Hindlimb muscle (tissue), 1 donor: ENCODE measurements around the gene SDC1. TPM values are rescaled to one million over a fixed set of nuclear protein-coding genes. Genes with fewer than 3 reads are reported as not detected.

ENCODE experiments used
- DNase-seq: peaks from one replicate; pipeline ENCODE4 v3.0.0-alpha.2; 2013
- polyA plus RNA-seq: library from polyadenylated mRNA; unstranded; fragments of 120-200 nt; gene quantifications from one replicate; pipeline ENCODE4 v1.2.1, GENCODE V29; 2013; ENCODE audit not compliant: insufficient read length

Gene SDC1
- polyA plus RNA-seq, 1 donor = 6.8 TPM

DNA sequence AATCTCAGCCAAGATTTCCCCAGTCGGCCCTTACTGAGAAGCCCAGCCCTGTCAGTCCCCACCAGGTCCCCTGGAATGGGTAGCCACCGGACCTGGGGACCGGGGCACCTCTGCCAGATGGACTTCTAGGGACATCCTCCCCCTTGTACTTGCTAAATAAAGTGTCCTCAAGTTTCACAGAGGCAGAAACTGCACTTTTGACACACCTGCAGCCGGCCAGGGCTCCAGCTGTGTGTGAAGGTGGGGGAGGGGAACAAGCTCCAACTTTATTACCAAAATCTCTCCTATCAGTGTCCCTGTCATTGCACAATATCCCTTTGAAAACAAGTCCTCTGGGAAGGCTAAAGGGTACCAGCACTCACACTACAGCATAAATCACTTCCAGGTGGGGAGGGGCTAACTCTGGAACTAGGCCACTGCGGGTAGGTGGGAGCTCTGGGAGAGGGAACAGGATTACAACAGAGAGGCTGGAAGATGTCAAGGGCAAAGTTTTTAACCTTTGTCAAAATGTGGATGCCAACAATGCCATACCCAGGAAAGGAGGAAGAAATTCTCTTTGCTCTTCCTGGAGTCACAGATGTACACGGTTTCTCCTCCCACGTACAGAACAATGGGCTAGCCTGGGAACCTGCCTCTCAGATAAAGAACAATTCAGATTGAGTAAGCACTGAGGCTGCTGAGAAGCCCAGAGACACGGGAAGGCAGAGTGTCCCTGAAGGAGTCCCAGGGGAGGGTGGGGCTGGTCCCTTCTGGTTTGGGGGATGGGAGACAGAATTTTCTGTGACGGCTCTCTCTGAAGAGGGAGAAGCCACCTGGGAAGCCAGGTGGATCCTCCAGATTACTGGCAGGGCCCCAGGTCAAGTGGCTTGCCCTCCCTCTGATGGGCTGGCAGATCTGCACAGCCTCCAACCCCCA, 11.0 kb downstream of the SDC1 start:
- no peak for DNase-seq

DNA sequence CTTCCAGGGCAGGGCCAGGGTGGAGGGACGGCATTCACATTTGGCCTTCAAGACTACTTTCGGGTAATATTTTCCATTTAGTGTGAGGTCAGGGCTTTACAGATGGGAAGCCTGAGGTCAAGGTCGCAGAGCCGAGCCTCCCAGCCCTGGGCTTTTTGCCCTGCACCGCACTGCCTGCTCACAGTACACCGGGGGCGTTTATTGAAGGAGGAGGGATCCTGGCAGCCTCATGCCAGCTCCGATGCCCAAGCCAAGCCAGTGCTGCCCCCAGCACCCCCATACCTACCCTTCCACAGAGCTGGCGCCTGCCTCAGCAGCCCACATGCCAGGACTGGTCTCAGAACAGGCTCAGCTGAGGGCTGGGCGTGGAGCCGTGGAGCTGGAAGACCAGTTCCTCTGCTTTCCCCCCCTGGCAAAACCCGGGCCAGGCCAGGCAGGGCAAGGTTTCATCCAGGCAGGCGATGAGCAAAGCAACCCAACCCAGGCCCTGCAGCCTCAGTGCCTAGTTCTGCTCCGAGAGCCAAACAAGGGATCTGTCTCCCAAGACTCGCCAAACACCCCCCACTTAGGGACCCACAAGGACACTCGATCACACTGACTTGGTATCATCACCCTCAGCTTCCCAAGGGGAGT, 11.9 kb downstream of the SDC1 start:
- DNase-seq = no peak

DNA sequence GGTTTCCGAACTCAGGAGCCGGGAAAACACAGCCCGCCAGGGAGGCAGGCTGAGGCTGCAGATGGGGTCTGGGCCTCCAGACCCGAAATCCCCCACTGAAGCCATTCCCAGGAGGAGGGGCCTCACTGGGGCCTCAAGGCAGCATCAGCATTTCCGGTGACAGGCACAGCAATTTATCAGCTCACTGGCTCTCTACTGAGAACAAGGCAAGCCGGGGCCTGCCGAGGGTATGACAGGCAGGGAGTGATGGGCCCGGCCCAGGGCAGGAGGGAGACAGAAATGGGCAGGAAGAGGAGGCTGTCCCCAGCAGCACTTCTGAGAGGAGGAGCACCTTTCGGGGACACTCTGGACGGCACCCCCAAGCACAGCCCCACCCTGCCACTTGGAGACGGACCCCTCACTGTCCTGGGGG, 12.5 kb downstream of the SDC1 start:
- DNase-seq = no peak

DNA sequence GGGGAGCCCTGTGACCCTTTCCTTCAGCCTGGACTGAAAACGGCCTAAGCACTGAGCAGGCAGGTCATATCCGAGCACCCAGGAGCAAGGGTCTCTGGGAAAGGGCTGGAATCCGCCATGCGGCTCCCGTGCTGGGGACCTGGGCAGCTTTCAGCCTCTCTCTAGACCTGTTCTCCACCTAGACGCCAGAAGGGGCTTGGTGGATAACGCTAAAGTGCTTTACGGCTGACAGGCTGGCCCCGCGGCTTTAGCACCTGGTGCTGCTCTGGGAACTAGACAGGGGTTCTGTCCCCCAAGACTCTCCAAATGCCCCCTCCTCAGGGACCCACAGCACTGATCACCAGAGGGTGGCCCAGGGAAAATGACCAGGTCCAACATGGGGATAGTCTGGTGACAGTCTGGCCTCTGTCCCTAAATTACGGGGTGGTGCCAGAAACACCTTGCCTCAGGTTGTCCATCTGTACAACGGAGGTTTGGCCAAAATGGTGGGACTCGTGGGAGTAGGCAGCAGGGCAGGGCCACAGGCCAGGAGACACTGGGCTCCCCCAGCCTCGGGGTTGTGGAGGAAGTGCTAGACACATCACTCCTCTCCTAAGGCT, 13.0 kb downstream of the SDC1 start:
- no peak for DNase-seq

- DNase-seq = no peak
Observed at GRCh38 chr2:20211420-20211819, 13.5 kb downstream of the SDC1 start.

- no peak for DNase-seq
Observed at GRCh38 chr2:20210462-20210861, 14.5 kb downstream of the SDC1 start.

- DNase-seq = no peak
Observed at GRCh38 chr2:20209373-20210109, 15.4 kb downstream of the SDC1 start.

DNA sequence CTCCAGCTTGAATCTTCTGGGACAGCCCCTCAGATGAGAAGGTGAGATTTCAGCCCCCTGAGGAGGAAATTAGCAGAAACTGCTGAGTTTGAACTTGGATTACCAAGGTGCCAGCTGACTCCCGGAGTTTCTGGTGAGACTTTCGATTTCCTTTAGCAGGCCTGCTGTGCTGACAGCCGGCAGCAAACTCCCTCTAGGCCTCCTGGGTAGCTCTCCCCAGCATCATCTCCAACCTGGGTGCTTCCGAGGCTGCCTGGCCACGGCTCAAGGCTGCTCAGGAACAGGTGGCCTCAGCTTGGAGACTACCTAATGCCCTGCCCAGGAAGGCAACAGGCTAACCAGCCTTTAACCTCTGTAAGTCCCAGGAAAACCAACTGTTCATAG, 16.5 kb downstream of the SDC1 start:
- DNase-seq = no peak

DNA sequence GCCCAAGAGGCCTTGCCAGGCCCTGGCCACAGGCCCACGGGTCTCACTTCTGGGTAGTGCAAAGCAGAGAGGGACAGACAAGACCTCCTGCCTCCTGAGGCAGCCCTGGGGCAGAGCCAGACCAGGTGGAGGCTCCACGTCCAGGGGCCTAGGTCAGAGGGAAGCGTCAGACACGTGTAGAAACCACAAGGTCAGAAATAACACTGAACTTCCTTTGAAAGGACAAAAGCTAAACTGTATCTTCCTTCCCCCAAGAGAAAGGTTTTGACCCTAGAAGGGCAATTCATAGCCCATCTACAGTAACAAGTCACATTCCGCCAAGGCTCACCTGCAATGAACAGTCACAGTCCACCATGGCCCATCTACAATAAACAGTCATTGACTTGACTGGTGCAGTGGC, 17.9 kb downstream of the SDC1 start:
- DNase-seq = no peak

DNA sequence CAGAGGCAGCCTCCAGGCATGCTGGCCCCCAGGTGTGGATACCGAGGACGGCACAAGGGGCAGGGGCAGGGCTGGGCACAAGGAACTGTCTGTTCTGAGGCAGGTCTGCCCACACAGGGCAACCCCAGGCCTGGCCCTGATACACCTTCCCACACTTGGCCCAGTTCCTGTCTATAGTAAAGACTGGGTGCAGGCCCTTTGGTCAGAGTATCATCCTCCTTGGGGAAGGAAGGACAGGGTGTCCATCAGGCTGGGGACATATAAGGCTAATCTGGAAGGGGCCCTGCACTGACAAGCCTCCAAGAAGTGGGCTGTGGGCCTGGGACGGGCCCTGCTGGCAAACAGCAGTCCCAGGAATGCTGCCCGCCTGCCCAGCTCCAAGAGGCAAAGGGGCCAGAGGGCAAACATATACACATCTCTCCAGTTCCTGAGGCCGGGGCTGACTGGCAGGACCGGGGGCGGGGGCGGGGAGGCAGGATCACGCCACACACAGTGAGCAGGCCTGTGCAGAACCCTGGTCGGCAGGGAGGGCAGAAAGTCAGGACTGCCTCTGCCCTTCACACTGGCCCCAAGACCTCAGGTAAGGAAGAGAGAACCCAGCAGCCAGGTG, 18.9 kb downstream of the SDC1 start:
- DNase-seq = no peak

DNA sequence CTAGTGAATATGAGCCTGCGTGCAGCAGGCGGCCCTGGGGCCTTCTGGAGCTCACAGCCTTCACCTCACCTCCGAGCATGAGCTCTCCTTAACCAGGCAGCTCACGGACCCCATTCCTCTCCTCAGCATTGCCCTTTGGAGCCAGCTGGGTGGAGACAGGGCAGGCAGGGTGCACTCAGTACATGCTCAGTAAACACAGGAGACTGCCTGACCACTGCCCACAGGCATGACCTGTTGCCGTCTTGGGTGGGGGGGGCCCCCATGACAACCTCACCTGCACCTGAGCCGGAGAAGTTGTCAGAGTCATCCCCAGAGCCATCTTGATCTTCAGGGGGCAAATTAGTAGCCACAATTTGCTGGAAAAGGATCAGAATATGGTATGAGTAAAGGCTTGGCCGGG, 19.9 kb downstream of the SDC1 start:
- no peak for DNase-seq

DNA sequence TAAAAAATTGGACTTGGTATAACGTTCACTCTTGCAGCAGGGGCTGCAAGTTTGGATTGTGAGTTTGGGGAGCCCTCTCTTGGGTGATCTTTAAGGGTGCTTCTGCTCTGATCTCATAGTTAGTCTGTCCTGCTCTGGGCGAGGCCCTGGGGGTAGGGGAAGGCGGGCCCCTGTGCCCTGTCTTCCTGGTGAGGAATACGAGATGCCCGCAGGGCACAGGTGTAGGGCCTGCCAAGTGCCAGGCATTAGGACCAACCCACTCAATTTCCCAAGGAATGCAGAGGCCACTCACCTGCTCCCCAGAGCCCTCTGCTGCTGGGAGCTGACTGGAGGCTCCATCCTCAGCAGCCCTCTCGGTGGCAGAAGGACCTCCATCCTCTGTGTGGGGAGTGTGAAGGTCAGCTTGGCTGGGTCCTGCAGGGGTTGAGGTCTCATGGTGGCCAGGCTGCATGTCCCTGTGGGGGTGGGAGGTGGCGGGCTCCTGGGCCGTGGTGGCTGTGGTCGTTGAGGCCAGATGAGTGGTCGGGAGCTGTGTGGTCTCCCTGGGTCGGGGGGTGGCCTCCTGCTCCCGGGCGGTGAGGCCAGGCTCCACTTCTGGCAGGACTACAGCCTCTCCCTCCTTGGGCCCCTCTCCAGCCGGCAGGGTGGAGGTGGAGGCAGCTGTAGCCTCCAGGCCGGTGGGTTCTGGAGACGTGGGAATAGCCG, 21.3 kb downstream of the SDC1 start:
- DNase-seq = no peak

DNA sequence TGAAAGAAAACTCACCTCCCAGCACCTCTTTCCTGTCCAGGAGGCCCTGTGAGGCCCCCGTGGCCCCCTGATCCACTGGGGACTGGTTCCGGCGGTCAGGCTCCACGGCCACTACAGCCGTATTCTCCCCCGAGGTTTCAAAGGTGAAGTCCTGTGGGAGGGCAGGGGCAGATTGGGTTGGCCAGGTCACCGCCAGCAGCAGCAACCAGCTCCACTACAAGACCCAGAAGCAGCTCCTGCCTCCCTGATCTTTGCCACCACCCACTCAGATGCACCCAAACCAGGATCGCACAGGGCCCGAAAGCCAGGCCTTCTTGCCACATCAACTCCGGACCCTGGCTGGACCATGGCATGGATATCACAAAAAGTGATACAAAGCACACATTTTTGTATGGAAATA, 21.9 kb downstream of the SDC1 start:
- no peak for DNase-seq

DNA sequence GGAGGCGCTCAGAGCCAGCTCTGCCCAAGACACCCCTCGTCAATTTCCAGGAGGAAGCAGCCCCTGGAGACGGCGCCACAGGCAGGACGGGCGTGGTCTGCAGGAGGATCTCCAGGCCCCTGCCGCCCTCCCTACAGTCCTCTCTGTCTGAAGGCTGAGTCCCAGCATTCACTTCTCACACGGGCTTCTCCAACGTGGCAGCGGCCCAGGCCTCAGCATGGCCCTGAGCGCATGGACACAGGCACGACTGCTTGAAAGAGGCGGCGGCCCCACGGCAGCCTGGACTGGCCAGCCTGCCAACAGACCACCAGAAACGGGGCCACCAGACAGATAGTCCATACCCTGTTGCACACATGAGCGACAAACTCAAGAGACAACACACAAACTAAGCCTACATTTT, 23.3 kb downstream of the SDC1 start:
- no peak for DNase-seq

DNA sequence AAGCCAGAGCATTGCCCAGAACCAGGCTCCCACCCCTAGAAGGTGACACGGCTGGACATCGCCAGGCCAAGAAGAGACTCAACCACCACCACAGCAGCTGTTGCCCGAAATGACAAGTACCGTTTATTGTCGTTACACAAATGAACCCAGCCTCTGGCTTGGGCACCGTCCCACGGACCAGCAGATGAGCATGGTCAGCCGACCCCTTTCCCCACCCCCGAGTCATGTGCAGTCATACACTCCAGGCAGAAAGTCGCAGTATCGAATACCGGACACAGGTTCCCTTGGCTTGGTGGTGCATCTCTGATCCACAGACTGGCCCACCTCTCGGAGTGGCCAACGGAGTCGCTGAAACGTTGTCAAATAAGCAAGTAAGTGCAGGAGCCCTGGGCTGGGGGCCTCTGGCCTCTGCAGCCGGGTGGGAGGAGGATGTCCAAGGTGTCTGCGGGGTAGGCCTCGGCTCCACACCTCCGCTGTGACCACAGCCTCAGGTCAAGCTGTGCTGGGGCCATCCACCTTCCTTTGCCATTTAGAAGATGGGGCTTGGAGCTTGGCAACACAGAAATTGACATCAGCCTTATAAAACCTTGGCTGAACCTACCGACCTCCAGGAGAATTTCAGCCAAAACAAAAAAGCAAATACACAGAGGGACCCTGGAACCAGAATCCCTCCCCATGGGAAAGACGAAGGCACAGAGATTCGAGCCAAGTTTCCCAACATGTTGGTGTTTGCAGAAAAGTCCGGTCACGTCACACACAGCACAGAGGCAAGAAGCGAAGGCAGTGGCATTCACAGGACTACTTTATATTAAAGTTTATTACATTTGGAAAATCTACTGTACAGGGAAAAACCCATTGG, 24.0 kb downstream of the SDC1 start:
- DNase-seq = no peak

GRCh38 chr2:20199633-20200270, 25.2 kb downstream of the SDC1 start:
- no peak for DNase-seq

DNA sequence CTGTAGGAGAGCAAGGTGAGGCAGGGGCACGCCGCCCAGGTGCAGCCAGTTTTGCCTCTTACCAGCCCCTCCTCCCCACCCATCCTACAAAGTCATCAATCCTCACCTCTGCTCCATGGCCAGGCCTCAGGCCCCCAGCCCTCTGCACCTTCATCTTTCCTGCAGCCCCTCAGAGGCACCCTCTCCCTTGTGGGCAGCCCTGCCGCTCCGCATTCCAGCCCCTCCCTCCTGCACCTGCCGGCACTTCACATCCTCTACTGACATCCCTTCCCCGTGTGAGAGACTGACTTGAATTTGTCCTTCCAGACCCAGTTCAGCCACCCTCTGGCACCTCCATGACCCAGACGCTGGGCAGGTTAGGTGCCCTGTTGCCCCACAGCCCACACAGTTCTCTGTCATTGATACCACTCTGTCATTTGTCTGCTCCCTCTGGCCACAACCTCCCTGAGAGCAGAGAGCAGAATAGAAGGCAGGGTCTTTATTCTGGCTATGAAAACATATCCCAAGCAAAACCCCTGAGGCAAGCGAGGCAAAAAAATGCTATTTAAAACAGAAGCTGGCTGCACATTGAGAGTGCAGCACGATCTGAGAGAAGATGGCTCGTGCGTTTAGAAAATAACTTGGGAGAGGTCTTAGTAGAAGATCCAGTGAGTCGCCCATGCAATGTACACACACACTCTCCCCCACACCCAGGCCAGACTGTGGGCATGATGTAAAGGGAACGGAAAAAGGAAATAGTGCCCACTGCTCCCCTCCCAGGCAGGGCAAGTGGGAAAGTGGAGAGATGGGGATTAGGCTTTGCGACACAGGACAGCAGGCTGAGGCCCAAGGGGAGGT, 25.9 kb downstream of the SDC1 start:
- DNase-seq = no peak

DNA sequence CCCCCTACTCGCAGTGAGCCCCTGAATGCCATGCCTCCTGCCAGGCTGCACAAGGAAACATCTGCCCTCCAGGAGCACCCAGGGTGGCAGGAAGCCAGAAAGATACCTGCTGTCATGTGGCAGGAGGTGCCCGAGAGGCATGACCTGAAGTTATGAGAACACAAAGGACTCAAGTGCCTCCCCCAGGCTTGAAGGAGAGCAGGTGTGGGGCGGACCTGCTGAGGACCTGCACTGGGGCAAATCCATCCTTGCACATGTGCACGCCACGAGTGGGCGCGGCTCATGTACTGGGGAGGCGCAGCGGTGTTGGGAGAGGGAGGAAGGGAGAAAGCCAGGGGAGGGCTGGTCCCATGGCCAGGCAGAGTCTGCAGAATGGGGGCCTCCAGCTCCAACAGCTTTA, 26.9 kb downstream of the SDC1 start:
- DNase-seq = no peak

- no peak for DNase-seq
Observed at GRCh38 chr2:20197192-20197591, 27.7 kb downstream of the SDC1 start.
